ENCODE measurements around the gene IFNGR2. TPM values are rescaled to one million over a fixed set of nuclear protein-coding genes. Genes with fewer than 3 reads are reported as not detected.
"Not testable (repeated sequence)": the region's sequence is repeated elsewhere in the genome, so short reads cannot be mapped to it uniquely, and the experiment has no call there.

Gene IFNGR2
- total and polyA plus RNA-seq, 8 donors: 67.9 to 116 (median 73.8) TPM

- H3K36me3 ChIP-seq: peaks cover 3 to 35% of the 10 kb centered on the region in 2 donors
- TF ChIP-seq CTCF (IDR thresholded peaks at IDR 0.05): no peak
- peak overlapping the region in 1 of 2 donors; percentile 92 for H3K27ac ChIP-seq
- H3K4me1 ChIP-seq: peaks cover 0 to 59% of the 10 kb centered on the region in 2 donors
- no peak overlapping the region for H3K4me3 ChIP-seq
- H3K27me3 ChIP-seq: no peaks in the 10 kb centered on the region
- H3K9me3 ChIP-seq: no peaks in the 10 kb centered on the region
- no peak for DNase-seq
- no peak for ATAC-seq
- intact Hi-C loops (cut with DNase I): no loop called here
Observed at GRCh38 chr21:33359446-33359845, 43.8 kb upstream of the IFNGR2 start.

- peaks cover 0 to 61% of the 10 kb centered on the region in 2 donors for H3K4me1 ChIP-seq
- ATAC-seq: no peak
- intact Hi-C loops (cut with DNase I): no loop called here
- TF ChIP-seq CTCF (IDR thresholded peaks at IDR 0.05): no peak
- peak overlapping the region in 1 of 2 donors; percentile 92 for H3K27ac ChIP-seq
- H3K9me3 ChIP-seq: no peaks in the 10 kb centered on the region
- no peak overlapping the region for H3K4me3 ChIP-seq
- H3K27me3 ChIP-seq: no peaks in the 10 kb centered on the region
- H3K36me3 ChIP-seq: peaks cover 3 to 28% of the 10 kb centered on the region in 2 donors
- no peak for DNase-seq
Observed at GRCh38 chr21:33360281-33360680, 42.9 kb upstream of the IFNGR2 start.

- Histone ChIP-seq H3K27ac (peak overlapping the region; percentile 54 to 92), H3K4me3 (peak overlapping the region; percentile 12 to 17), H3K36me3 (peaks cover under 1 to 20% of the 10 kb centered on the region in 2 donors), H3K4me1 (peaks cover 0 to 57% of the 10 kb centered on the region in 2 donors), H3K9me3 (peaks cover 0 to 1% of the 10 kb centered on the region in 2 donors), H3K27me3 (no peaks in the 10 kb centered on the region)
- peak; percentile 77 to 84 for TF ChIP-seq CTCF (IDR thresholded peaks at IDR 0.05)
- DNase-seq (peak in 3 of 4 donors; percentile 67 to 86 (median 77)), ATAC-seq (peak; percentile 94)
- intact Hi-C loops (cut with DNase I): no loop called here
Observed at GRCh38 chr21:33360881-33361602, 42.2 kb upstream of the IFNGR2 start.

- no peak for TF ChIP-seq CTCF (IDR thresholded peaks at IDR 0.05)
- no peak for DNase-seq
- peaks cover 0 to 10% of the 10 kb centered on the region in 2 donors for H3K36me3 ChIP-seq
- H3K27me3 ChIP-seq: no peaks in the 10 kb centered on the region
- peak overlapping the region; percentile 54 to 92 for H3K27ac ChIP-seq
- intact Hi-C loops (cut with DNase I): no loop called here
- peak overlapping the region in 1 of 2 donors; percentile 17 for H3K4me3 ChIP-seq
- ATAC-seq: peak; percentile 14
- H3K9me3 ChIP-seq: peaks cover 0 to 12% of the 10 kb centered on the region in 2 donors
- H3K4me1 ChIP-seq: peaks cover 0 to 57% of the 10 kb centered on the region in 2 donors
Observed at GRCh38 chr21:33362044-33362555, 41.1 kb upstream of the IFNGR2 start.

GRCh38 chr21:33363911-33364609 lies 39.2 kb upstream of the IFNGR2 start:
- H3K36me3 ChIP-seq; H3K27me3 ChIP-seq; DNase-seq; H3K4me3 ChIP-seq; intact Hi-C loops (cut with DNase I): not testable (repeated sequence)
- Histone ChIP-seq H3K4me1 (peaks cover 0 to 63% of the 10 kb centered on the region in 2 donors), H3K27ac (peak overlapping the region in 1 of 2 donors; percentile 91), H3K9me3 (peaks cover 0 to 28% of the 10 kb centered on the region in 2 donors)
- ATAC-seq: peak; percentile 24

Measured in left lung (tissue), 10 donors.